Stimulated activated naive B cell treated with anti-CD40 and anti-IgM and Interleukin-4, amounts not matched to agents 10 μg/mL and 1 μg/mL and 100 μg/mL, for 72 hours (primary cell): ENCODE results near the gene WDR88.
"Not testable (repeated sequence)": the region's sequence is repeated elsewhere in the genome, so short reads cannot be mapped to it uniquely, and the experiment has no call there.

ENCODE experiments used
- ATAC-seq, 2 donors: fragments of 150-1000 bp; cut with Tn5 transposase; replicated peaks; 2 replicates each; pipeline ENCODE4 v1.10.0; 2021; ENCODE audit warnings: moderate library complexity in 1 of 2
- DNase-seq: peaks from one replicate; pipeline ENCODE4 v3.0.0; 2021
- H3K27ac Mint-ChIP-seq: one replicate; pipeline ENCODE4 v1.8.0; 2022; ENCODE audit warnings: mild to moderate bottlenecking, mixed read lengths
- H3K27me3 Mint-ChIP-seq, 2 donors: one replicate each; pipeline ENCODE4 v1.8.0; 2022; ENCODE audit warnings: mixed read lengths in 2 of 2
- H3K36me3 Mint-ChIP-seq, 2 donors: one replicate each; pipeline ENCODE4 v1.8.0; 2022; ENCODE audit warnings: mixed read lengths in 2 of 2, mild to moderate bottlenecking in 1 of 2
- H3K4me1 Mint-ChIP-seq, 2 donors: one replicate each; pipeline ENCODE4 v1.8.0; 2022; ENCODE audit warnings: mixed read lengths in 2 of 2, mild to moderate bottlenecking in 1 of 2
- H3K4me3 Mint-ChIP-seq, 2 donors: one replicate each; pipeline ENCODE4 v1.8.0; 2022; ENCODE audit warnings: mild to moderate bottlenecking in 2 of 2, mixed read lengths in 2 of 2, moderate library complexity in 1 of 2
- H3K9me3 Mint-ChIP-seq, 2 donors: one replicate each; pipeline ENCODE4 v1.8.0; 2022; ENCODE audit warnings: mixed read lengths in 2 of 2, mild to moderate bottlenecking in 1 of 2

WDR88 gene

DNA sequence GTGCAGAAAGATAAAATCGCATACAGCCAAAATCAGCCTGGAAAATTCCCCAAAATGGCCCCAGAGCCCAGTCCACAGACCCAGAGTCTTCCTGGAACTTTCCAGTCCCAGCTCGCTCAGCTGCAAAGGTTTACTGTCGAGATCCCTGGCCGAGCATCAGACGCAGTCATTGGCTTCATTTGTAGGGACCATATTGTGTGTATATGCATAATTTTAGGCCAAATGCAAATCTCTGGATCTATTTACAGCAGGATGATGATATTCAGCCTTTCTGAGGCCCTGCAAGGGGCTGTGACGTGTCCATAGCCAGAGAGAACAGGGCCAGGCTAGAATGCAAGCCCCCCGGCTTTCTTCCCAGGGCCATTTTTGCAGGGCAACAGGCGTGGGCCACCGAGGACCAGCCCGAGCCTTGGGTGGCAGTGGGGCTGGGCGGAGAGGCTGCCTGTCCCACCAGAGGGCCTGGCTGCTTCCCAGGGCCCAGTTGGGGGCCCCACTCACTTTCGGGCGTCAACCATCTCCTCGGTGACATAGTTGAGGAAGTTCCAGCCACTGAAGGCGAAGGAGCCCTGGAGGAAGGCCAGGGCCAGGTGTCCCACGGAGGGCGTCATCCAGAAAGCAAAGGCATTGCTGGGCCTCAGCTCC lies 80.0 kb downstream of the WDR88 start:
- no peaks in the 10 kb centered on the region for H3K9me3 Mint-ChIP-seq
- no peak for DNase-seq
- H3K27me3 Mint-ChIP-seq = peaks cover 4 to 5% of the 10 kb centered on the region in 2 donors
- no peak for ATAC-seq
- H3K4me1 Mint-ChIP-seq = no peaks in the 10 kb centered on the region
- H3K27ac Mint-ChIP-seq = no peak overlapping the region
- H3K4me3 Mint-ChIP-seq = no peak overlapping the region
- H3K36me3 Mint-ChIP-seq = no peaks in the 10 kb centered on the region

DNA sequence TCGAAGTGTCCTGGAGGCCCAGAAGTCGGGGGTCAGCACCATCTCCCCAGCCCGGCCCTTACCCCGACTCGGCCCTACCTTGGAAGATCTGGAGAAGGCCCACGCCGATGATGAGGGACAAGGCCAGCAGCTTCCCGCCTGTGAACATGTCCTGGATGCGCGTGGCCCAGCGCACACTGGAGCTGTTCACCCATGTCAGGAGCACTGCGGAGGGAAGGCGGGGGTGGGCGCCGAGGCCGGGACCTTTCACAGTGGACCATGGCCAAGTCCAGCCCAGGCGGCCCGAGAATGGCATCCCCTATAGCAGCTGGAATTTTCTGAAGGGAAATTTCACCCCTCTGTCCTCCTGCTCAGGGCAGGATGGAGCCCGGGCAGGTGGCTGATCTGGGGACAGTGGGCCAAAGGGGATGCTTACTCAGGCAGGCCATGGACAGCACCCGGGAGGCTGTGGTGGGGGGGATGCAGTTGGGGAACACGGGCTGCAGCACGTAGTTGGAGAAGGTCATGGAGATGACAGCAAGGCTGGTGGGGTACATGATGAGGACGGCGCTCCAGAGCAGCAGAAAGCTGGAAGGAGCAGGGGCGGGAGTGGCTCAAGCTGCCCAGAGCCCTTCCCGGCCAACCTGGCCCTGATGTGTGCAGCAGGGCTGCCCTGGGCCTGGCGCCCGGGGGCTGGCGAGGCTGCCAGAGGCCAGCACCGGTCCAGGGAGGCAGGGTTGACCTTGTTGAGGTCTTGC lies 80.7 kb downstream of the WDR88 start:
- Mint-ChIP-seq H3K4me3 (no peak overlapping the region), H3K9me3 (no peaks in the 10 kb centered on the region), H3K27ac (no peak overlapping the region), H3K27me3 (peaks cover 4 to 5% of the 10 kb centered on the region in 2 donors), H3K36me3 (no peaks in the 10 kb centered on the region), H3K4me1 (no peaks in the 10 kb centered on the region)
- ATAC-seq (no peak), DNase-seq (no peak)

DNA sequence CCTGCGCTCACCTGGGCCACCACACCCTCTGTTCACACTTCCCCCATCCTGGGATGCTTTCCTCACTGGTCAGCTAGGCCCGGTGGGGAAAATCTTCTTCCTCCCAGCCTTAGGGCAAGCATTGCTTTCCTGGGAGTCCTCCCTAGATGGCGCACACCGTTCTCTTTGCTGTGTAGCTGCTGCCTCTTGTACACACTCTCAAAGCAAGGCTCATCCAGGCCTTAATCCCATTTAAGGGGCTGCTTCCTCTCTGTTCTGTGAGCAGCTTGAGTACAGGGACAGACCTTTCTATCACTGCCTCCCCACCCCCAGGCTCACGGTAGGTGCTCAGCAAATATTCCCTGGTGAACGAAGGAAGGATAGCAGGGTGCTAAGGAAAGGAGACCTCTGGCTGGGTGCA lies 82.7 kb downstream of the WDR88 start:
- peaks cover 4 to 5% of the 10 kb centered on the region in 2 donors for H3K27me3 Mint-ChIP-seq
- ATAC-seq (no peak), DNase-seq (no peak)
- no peak overlapping the region for H3K27ac Mint-ChIP-seq
- H3K4me3 Mint-ChIP-seq = no peak overlapping the region
- no peaks in the 10 kb centered on the region for H3K4me1 Mint-ChIP-seq
- H3K9me3 Mint-ChIP-seq = no peaks in the 10 kb centered on the region
- H3K36me3 Mint-ChIP-seq = no peaks in the 10 kb centered on the region

DNA sequence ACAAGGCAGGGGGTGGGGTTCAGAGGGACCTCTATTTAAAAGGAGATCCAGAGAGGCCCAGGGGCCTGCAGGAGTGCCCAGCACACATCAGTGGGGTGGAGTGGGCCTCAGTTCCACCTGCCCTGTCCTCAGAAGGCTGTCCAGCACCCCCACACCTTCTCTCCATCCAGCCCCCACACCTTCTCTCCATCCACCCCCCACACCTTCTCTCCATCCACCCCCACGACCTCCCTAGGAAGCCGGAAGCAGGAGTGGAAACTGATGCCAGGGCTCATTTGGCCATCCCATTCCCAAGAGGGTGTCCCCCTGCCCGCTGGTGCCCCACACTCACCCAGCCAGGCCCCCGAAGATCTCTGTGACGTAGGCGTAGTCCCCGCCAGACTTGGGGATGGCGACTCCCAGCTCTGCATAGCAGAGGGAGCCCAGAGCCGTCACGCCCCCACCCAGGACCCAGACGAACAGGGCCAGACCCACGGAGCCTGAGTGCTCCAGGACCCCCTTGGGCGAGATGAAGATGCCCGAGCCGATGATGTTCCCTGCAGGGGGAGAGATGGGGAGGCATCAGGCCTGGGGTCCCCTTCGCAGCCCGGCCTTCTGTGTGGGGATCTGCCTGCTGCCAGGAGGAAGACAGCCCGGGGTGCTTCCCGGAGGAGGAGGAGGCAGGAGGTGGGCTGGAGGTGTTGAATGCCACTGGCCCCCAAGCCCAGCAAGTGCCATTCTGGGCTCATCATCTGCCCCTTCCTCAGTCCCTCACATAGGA lies 83.7 kb downstream of the WDR88 start:
- Mint-ChIP-seq H3K4me1 (no peaks in the 10 kb centered on the region), H3K27me3 (peaks cover 6 to 7% of the 10 kb centered on the region in 2 donors), H3K9me3 (no peaks in the 10 kb centered on the region), H3K36me3 (no peaks in the 10 kb centered on the region), H3K27ac (no peak overlapping the region), H3K4me3 (no peak overlapping the region)
- DNase-seq = no peak
- ATAC-seq = no peak

DNA sequence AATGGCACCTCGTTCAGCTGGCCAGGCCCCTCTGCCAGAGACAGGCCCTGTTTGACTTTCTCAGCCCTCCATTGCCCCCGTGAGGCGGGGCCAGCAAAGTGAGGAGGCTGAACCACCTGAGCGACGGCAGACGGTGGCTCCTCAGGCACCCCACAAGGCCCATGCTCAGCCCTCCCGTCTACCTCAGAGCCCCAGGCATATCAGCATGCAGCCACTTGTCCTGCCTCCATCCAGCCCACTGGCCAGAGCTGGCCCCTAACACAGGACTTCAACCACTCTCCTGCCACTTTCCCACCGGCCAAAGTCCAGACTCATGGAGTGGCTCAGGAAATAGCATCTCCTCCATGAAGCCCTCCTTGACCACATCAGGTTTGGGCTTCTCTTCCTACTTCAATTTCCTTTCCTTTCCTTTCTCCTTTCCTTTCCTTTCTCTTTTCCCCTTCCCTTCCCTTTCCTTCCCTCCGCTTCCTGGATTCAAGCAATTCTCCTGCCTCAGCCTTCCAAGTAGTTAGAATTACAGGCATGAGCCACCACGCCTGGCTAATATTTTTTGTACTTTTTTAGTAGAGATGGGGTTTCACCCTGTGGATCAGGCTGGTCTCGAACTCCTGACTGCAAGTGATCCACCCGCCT lies 84.4 kb downstream of the WDR88 start:
- no peaks in the 10 kb centered on the region for H3K9me3 Mint-ChIP-seq
- H3K4me3 Mint-ChIP-seq = no peak overlapping the region
- DNase-seq (no peak), ATAC-seq (no peak)
- peaks cover 13 to 14% of the 10 kb centered on the region in 2 donors for H3K27me3 Mint-ChIP-seq
- H3K27ac Mint-ChIP-seq = no peak overlapping the region
- H3K4me1 Mint-ChIP-seq = no peaks in the 10 kb centered on the region
- H3K36me3 Mint-ChIP-seq = no peaks in the 10 kb centered on the region

DNA sequence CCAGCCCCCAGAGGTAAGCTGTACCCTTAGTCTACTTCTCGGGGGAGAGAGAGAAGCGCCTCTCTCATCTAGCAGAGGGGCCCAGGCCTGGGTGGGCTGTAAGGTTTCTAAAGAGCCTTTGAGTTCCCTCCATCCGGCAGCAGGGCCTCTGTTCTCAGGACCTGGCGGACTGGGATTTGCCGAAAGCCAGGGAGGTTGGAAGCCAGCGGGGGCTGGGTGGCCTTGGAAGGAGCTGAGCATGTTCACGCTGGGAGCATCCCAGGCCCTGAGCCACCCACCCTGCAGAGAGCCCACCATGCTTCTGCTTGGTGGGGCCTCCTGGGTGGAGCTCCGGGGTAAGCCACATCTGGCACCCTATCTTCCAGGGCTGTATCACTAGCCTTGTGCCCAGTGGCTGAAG lies 86.0 kb downstream of the WDR88 start:
- H3K9me3 Mint-ChIP-seq = no peaks in the 10 kb centered on the region
- no peak overlapping the region for H3K27ac Mint-ChIP-seq
- DNase-seq (no peak), ATAC-seq (no peak)
- no peaks in the 10 kb centered on the region for H3K4me1 Mint-ChIP-seq
- H3K27me3 Mint-ChIP-seq = peaks cover 20 to 28% of the 10 kb centered on the region in 2 donors
- H3K36me3 Mint-ChIP-seq = no peaks in the 10 kb centered on the region
- no peak overlapping the region for H3K4me3 Mint-ChIP-seq

DNA sequence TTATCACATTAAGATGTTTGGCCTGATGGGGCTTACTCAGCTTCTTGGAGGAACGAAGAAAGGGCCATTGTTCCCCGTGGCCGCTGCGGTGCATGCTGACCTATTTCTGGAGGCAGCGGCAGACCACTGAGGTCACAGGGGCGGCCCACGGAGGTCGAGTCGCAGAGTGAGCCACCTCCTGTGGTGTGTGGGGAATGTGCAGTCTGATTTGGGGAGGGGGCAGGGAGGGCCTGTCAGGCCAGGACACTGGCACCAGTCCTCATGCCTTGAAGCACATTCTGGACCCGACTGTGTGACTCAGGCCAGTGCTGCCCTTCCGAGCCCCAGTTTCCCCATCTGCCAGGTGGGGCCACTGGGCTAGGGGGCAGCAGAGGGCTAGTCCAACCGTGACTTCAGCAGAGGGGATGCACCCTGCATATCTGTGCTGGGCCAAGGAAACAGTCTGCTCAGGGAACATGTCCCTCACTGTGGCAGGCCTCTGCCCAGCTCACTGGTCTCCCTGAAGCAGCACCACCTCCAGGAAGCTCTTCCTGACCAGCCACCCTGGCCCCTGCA lies 87.4 kb downstream of the WDR88 start:
- Mint-ChIP-seq H3K27ac (no peak overlapping the region), H3K36me3 (no peaks in the 10 kb centered on the region), H3K9me3 (no peaks in the 10 kb centered on the region), H3K27me3 (peaks cover 34 to 38% of the 10 kb centered on the region in 2 donors), H3K4me3 (no peak overlapping the region), H3K4me1 (no peaks in the 10 kb centered on the region)
- DNase-seq (no peak), ATAC-seq (no peak)

DNA sequence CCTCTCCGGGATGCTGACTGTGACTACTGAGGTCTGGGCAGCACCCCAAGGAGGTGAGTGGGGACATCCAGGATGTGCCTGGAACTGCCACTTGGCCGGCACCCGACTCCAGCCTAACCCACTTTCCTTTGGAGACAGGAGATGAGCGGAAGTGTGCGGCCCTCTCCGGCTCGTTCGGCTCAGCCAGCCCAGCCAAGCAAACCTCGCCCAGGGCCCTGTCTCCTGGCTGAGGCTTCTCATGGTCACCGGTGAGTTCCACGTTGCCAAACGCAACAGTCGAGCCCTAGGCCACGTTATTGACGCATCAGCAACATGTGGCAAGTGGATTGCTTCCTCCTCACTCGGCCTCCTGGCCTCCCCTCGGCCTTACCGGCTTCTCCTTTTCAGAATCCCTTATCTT lies 88.2 kb downstream of the WDR88 start:
- ATAC-seq = no peak
- no peak overlapping the region for H3K4me3 Mint-ChIP-seq
- peaks cover 42 to 46% of the 10 kb centered on the region in 2 donors for H3K27me3 Mint-ChIP-seq
- H3K4me1 Mint-ChIP-seq = peaks cover 3 to 4% of the 10 kb centered on the region in 2 donors
- H3K27ac Mint-ChIP-seq = no peak overlapping the region
- H3K9me3 Mint-ChIP-seq = no peaks in the 10 kb centered on the region
- DNase-seq = no peak
- no peaks in the 10 kb centered on the region for H3K36me3 Mint-ChIP-seq

DNA sequence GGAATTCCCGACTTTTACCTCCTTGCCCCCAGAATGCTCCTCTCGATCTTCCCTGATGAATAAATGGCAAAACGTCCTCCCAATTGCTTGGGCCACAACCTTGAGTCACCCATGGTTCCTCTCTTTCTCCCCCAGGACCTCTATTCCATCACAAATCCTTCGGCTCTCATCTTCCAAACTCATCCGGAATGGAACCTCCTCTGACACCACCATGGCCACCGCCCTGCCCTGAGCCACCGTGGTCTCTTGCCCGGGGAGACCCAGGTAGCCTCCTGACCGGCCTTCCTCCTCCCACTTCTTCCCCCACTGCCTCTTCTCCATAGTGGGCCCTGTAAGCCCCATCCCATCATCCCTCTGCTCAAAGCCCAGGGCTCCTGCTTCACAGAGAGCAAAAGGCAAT lies 88.8 kb downstream of the WDR88 start:
- no peak for DNase-seq
- Mint-ChIP-seq H3K9me3 (no peaks in the 10 kb centered on the region), H3K27me3 (peaks cover 43 to 48% of the 10 kb centered on the region in 2 donors), H3K4me3 (no peak overlapping the region), H3K36me3 (no peaks in the 10 kb centered on the region), H3K4me1 (peaks cover 3 to 4% of the 10 kb centered on the region in 2 donors), H3K27ac (no peak overlapping the region)
- ATAC-seq = no peak

DNA sequence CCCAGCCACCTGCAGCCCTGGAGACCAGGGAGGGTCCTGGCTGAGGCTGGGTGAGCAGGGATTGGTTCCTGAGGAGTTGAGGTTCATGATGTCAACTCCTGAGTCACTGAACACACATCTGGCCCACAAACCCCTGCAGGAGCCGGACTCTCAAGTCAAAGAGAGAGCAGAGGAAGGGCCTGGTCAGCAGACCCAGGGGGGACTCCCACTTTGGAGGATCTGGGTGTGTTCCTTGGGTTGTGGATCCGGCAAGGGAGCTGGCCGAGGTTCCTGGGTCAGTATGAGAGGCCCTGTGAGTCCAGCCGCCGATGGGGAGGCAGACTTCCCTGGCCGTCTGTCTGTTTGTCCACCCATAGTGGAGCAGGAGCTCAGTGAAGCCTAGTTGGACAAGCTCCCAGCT lies 89.7 kb downstream of the WDR88 start:
- Mint-ChIP-seq H3K4me3 (no peak overlapping the region), H3K9me3 (peaks cover 0 to 1% of the 10 kb centered on the region in 2 donors), H3K36me3 (peaks cover 0 to 4% of the 10 kb centered on the region in 2 donors), H3K4me1 (peaks cover 6 to 13% of the 10 kb centered on the region in 2 donors), H3K27ac (no peak overlapping the region), H3K27me3 (peaks cover 47 to 57% of the 10 kb centered on the region in 2 donors)
- no peak for DNase-seq
- ATAC-seq = no peak

DNA sequence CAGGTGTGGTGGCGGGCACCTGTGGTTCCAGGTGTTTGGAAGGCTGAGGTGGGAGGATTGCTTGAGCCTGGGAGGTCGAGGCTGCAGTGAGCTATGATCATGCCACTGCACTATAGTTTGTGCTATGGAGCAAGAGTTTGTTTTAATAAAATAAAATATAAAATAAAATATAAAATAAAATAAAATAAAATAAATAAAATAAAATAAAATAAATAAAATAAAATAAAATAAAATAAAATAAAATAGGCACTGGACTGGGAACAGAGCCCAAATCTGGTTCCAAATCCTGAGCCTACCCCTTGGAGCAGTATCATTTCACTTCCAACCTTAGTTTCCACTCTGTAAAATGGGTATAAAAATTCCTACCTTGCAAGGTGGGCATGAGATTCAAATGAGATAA lies 90.3 kb downstream of the WDR88 start:
- H3K4me3 Mint-ChIP-seq, DNase-seq, H3K36me3 Mint-ChIP-seq, ATAC-seq, H3K27ac Mint-ChIP-seq, H3K9me3 Mint-ChIP-seq: not testable (repeated sequence)
- H3K27me3 Mint-ChIP-seq = peaks cover 51 to 63% of the 10 kb centered on the region in 2 donors
- H3K4me1 Mint-ChIP-seq = peaks cover 8 to 16% of the 10 kb centered on the region in 2 donors

DNA sequence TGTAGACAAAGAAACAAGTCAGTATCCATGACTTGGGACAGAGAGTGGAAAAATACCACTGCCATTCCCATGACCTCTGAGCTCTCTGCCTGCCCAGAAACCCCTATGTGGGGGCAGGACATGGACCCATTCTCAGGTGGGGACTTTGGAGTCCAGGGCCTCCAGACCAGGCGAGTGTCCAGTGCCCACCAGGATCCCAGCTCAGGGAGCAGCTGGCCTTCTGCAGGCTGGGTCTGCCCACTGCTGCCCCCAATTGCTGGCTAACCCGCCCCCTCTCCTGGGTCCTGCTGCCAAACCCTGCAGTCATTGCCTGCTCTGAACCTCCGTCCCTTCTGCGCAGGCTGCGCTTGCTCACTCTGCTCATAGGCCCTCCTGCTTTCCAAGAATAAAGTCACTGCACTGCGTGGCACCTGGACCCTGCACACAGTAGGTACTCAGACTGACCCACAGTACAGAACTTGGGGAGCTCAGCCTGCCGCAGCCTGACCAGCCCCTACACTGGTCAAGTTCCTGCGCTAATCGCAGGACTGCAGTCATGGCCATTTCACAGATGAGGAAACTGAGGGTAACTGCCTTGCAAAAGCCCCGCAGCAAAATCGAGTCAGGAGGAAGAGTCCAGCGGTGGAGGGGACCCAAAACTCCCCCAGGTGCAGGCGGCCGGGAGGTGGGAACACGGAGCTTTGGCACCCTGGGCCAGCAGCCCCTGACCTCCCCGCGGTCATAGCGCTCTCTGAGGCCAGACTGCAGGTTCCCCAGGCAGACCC lies 93.0 kb downstream of the WDR88 start:
- H3K27ac Mint-ChIP-seq = no peak overlapping the region
- H3K27me3 Mint-ChIP-seq = peaks cover 67 to 81% of the 10 kb centered on the region in 2 donors
- no peak for ATAC-seq
- H3K4me3 Mint-ChIP-seq = no peak overlapping the region
- no peak for DNase-seq
- H3K36me3 Mint-ChIP-seq = peaks cover 2 to 20% of the 10 kb centered on the region in 2 donors
- peaks cover 14 to 16% of the 10 kb centered on the region in 2 donors for H3K9me3 Mint-ChIP-seq
- peaks cover 8 to 18% of the 10 kb centered on the region in 2 donors for H3K4me1 Mint-ChIP-seq
